Glutamatergic neuron (in vitro differentiated cells): ENCODE results near the gene DEFB108B. TPM values are rescaled to one million over a fixed set of nuclear protein-coding genes. Genes with fewer than 3 reads are reported as not detected.
"Not testable (repeated sequence)": the region's sequence is repeated elsewhere in the genome, so short reads cannot be mapped to it uniquely, and the experiment has no call there.

Source experiments
- DNase-seq: peaks from one replicate; pipeline ENCODE4 v3.0.0; 2022
- H3K27ac Mint-ChIP-seq: one replicate; pipeline ENCODE4 v1.8.0; 2020; ENCODE audit warnings: mild to moderate bottlenecking, mixed read lengths, inconsistent platforms; ENCODE audit not compliant: unreplicated experiment
- H3K27me3 Mint-ChIP-seq: one replicate; pipeline ENCODE4 v1.8.0; 2020; ENCODE audit warnings: mild to moderate bottlenecking, moderate library complexity, mixed read lengths, inconsistent platforms; ENCODE audit not compliant: unreplicated experiment
- H3K36me3 Mint-ChIP-seq: one replicate; pipeline ENCODE4 v1.8.0; 2020; ENCODE audit warnings: mild to moderate bottlenecking, mixed read lengths, inconsistent platforms; ENCODE audit not compliant: unreplicated experiment
- H3K4me1 Mint-ChIP-seq: one replicate; pipeline ENCODE4 v1.8.0; 2020; ENCODE audit warnings: mild to moderate bottlenecking, low read depth, mixed read lengths, inconsistent platforms; ENCODE audit not compliant: unreplicated experiment
- H3K4me3 Mint-ChIP-seq: one replicate; pipeline ENCODE4 v1.8.0; 2020; ENCODE audit warnings: mild to moderate bottlenecking, mixed read lengths, inconsistent platforms; ENCODE audit not compliant: unreplicated experiment
- H3K9me3 Mint-ChIP-seq: one replicate; pipeline ENCODE4 v1.8.0; 2020; ENCODE audit warnings: mild to moderate bottlenecking, moderate library complexity, mixed read lengths, inconsistent platforms; ENCODE audit not compliant: unreplicated experiment
- CTCF ChIP-seq: fragments of 200-600 bp; sonication (generic); IDR thresholded peaks from one replicate; pipeline ENCODE4 v1.5.0; 2021; ENCODE audit not compliant: partially characterized antibody, unreplicated experiment
- total RNA-seq: library from RNA; stranded (reverse); fragmentation: NEBNext Ultra II Directional; extraction: Animal tissue kit (Norgen Biotek cat#: 25700); gene quantifications from one replicate; pipeline ENCODE4 v1.2.1, GENCODE V29; 2021; ENCODE audit not compliant: unreplicated experiment

DEFB108B gene
- total RNA-seq, 1 donor from 2014 or later: not detected

GRCh38 chr11:71792621-71793235 lies 40.3 kb upstream of the DEFB108B start:
- peaks cover 24% of the 10 kb centered on the region for H3K4me1 Mint-ChIP-seq

GRCh38 chr11:71794386-71795040 lies 38.5 kb upstream of the DEFB108B start:
- not testable (repeated sequence) for H3K27me3 Mint-ChIP-seq, H3K4me3 Mint-ChIP-seq, DNase-seq, H3K9me3 Mint-ChIP-seq, H3K27ac Mint-ChIP-seq, H3K36me3 Mint-ChIP-seq
- H3K4me1 Mint-ChIP-seq: peaks cover 18% of the 10 kb centered on the region

More at GRCh38 chr11:71792621-71793235, 40.3 kb upstream of the DEFB108B start:
- peak; percentile 61 for DNase-seq
- not testable (repeated sequence) for H3K27me3 Mint-ChIP-seq, H3K36me3 Mint-ChIP-seq, H3K4me3 Mint-ChIP-seq, H3K9me3 Mint-ChIP-seq
- peak overlapping the region; percentile 15 for H3K27ac Mint-ChIP-seq
- TF ChIP-seq CTCF: peak; percentile 60

- peaks cover 18% of the 10 kb centered on the region for H3K4me1 Mint-ChIP-seq
- H3K36me3 Mint-ChIP-seq, H3K27ac Mint-ChIP-seq, H3K4me3 Mint-ChIP-seq, DNase-seq, H3K27me3 Mint-ChIP-seq, H3K9me3 Mint-ChIP-seq: not testable (repeated sequence)
Measured at GRCh38 chr11:71795236-71795635, 37.8 kb upstream of the DEFB108B start.

- not testable (repeated sequence) for DNase-seq, H3K36me3 Mint-ChIP-seq, H3K27me3 Mint-ChIP-seq, H3K4me3 Mint-ChIP-seq, H3K9me3 Mint-ChIP-seq, H3K27ac Mint-ChIP-seq
- peaks cover 18% of the 10 kb centered on the region for H3K4me1 Mint-ChIP-seq
Measured at GRCh38 chr11:71796016-71796415, 37.0 kb upstream of the DEFB108B start.

- H3K27me3 Mint-ChIP-seq, H3K4me1 Mint-ChIP-seq, H3K36me3 Mint-ChIP-seq: not testable (repeated sequence)
Measured at GRCh38 chr11:71796781-71797180, 36.2 kb upstream of the DEFB108B start.

GRCh38 chr11:71799556-71800128 lies 33.4 kb upstream of the DEFB108B start:
- not testable (repeated sequence) for H3K27me3 Mint-ChIP-seq, DNase-seq, H3K4me1 Mint-ChIP-seq, H3K9me3 Mint-ChIP-seq, H3K36me3 Mint-ChIP-seq, H3K27ac Mint-ChIP-seq
- peak overlapping the region; percentile 38 for H3K4me3 Mint-ChIP-seq

More at GRCh38 chr11:71796781-71797180, 36.2 kb upstream of the DEFB108B start:
- H3K4me3 Mint-ChIP-seq, DNase-seq, H3K9me3 Mint-ChIP-seq, H3K27ac Mint-ChIP-seq: not testable (repeated sequence)

GRCh38 chr11:71800335-71800953 lies 32.6 kb upstream of the DEFB108B start:
- DNase-seq: peak; percentile 90
- H3K9me3 Mint-ChIP-seq, H3K4me3 Mint-ChIP-seq, H3K27me3 Mint-ChIP-seq, H3K36me3 Mint-ChIP-seq, H3K4me1 Mint-ChIP-seq: not testable (repeated sequence)
- H3K27ac Mint-ChIP-seq: peak overlapping the region; percentile 76
- peak; percentile 84 for TF ChIP-seq CTCF

- H3K4me3 Mint-ChIP-seq, H3K9me3 Mint-ChIP-seq, H3K4me1 Mint-ChIP-seq, H3K36me3 Mint-ChIP-seq, H3K27me3 Mint-ChIP-seq, DNase-seq, H3K27ac Mint-ChIP-seq: not testable (repeated sequence)
Measured at GRCh38 chr11:71801026-71801425, 32.0 kb upstream of the DEFB108B start.

- not testable (repeated sequence) for H3K27me3 Mint-ChIP-seq, H3K4me1 Mint-ChIP-seq, DNase-seq, H3K9me3 Mint-ChIP-seq, H3K4me3 Mint-ChIP-seq, H3K27ac Mint-ChIP-seq, H3K36me3 Mint-ChIP-seq
Measured at GRCh38 chr11:71802874-71803273, 30.1 kb upstream of the DEFB108B start.
